A549 (cell line): ENCODE measurements around the gene ARHGAP28. TPM values are rescaled to one million over a fixed set of nuclear protein-coding genes. Genes with fewer than 3 reads are reported as not detected.

Experiments
- ATAC-seq, 2 experiments: fragments of 200-7000 bp in 1 of 2; fragments of >200 bp in 1 of 2; cut with Nextera tagmentation in 1 of 2; cut with Tn5 transposase in 1 of 2; 3 replicates each; pipeline versions ENCODE4 v1.8.0 to v1.9.1; 2018 to 2020; ENCODE audit warnings: mild to moderate bottlenecking in 1 of 2, moderate library complexity in 1 of 2
- CTCF ChIA-PET: fragments of 300-600 bp; sonication (Branson Sonifier 250); formaldehyde crosslinking; extraction: SDS; loops from one replicate; lab custom pipeline; 2021; ENCODE audit warnings: antibody characterized with exemption, inconsistent platforms; lab: Yijun Ruan, JAX
- POLR2A ChIA-PET: fragments of 350-600 bp; formaldehyde crosslinking; extraction: SDS; loops from one replicate; lab custom pipeline; 2021; ENCODE audit warnings: antibody characterized with exemption, inconsistent platforms; lab: Yijun Ruan, JAX
- DNase-seq, 2 experiments: peaks; one replicate each; pipeline versions ENCODE4 v3.0.0 to v3.0.0-alpha.2; 2011 to 2016; ENCODE audit warnings: low read depth in 1 of 2, low spot score in 1 of 2
- FAIRE-seq: peaks from 2 replicates; lab custom pipeline; 2011; peaks lifted over from hg19 to GRCh38; lab: Jason Lieb, UNC
- H3K27ac ChIP-seq, 2 experiments: fragments of >200 bp; sonication (Bioruptor Twin); formaldehyde crosslinking; 3 replicates each; pipeline ENCODE4 v1.5.1; 2016 to 2017
- H3K4me1 ChIP-seq: fragments of >200 bp; sonication (Bioruptor Twin); formaldehyde crosslinking; 3 replicates; pipeline ENCODE4 v1.6.1; 2016
- H3K4me2 ChIP-seq: fragments of >200 bp; sonication (Bioruptor Twin); formaldehyde crosslinking; 3 replicates; pipeline ENCODE4 v1.6.1; 2016
- H3K4me3 ChIP-seq: fragments of >200 bp; sonication (Bioruptor Twin); formaldehyde crosslinking; 3 replicates; pipeline ENCODE4 v1.5.1; 2016
- H3K9me3 ChIP-seq: fragments of >200 bp; sonication (Bioruptor Twin); formaldehyde crosslinking; 3 replicates; pipeline ENCODE4 v1.6.1; 2016
- EHF ChIP-seq: fragments of 250-450 bp; sonication (Bioruptor Pico); IDR thresholded peaks from 2 replicates; pipeline ENCODE4 v1.5.0; 2020; ENCODE audit warnings: mild to moderate bottlenecking
- JUNB ChIP-seq: fragments of >200 bp; sonication (Bioruptor Twin); formaldehyde crosslinking; IDR thresholded peaks from 2 replicates; pipeline ENCODE4 v1.6.1; 2016
- KDM5A ChIP-seq: fragments of 200-600 bp; sonication (generic); IDR thresholded peaks from 2 replicates; pipeline ENCODE4 v1.6.1; 2016; ENCODE audit warnings: antibody characterized with exemption, mild to moderate bottlenecking
- ZSCAN20 ChIP-seq: fragments of 250-450 bp; sonication (Bioruptor Pico); IDR thresholded peaks from 2 replicates; pipeline ENCODE4 v1.8.0; 2022; ENCODE audit warnings: mild to moderate bottlenecking, moderate library complexity
- WGBS: methylation state at CpG from one replicate; pipeline ENCODE4 v1.1.6; 2017; ENCODE audit errors: missing lambda C conversion rate; 5-methylcytosine and 5-hydroxymethylcytosine counted together
- polyA plus RNA-seq, 4 experiments: library from polyadenylated mRNA; depleted of rRNA in 3 of 4; stranded (reverse); fragments of >200 nt; fragmentation: RNase III in 1 of 4; extraction: RNeasy Plus Mini Kit Qiagen cat#74134 plus additional on column Dnase treatment in 1 of 4; gene quantifications; 2 replicates in 3 of 4; 3 replicates in 1 of 4; pipeline ENCODE4 v1.2.3, GENCODE V29; 2011 to 2017
- small RNA-seq, 6 experiments: library from RNA; depleted of rRNA; stranded (forward); fragments of <200 nt; gene quantifications; one replicate each; pipeline ENCODE3, GENCODE V24; 2012
- TF ChIP-seq, protein P1 (sequence below): IDR thresholded peaks from 2 replicates; pipeline ENCODE4 v1.6.1; 2012
- TF ChIP-seq, protein P2 (sequence below): fragments of 250-450 bp; sonication (Bioruptor Pico); IDR thresholded peaks from 2 replicates; pipeline ENCODE4 v1.5.0; 2021; ENCODE audit warnings: mild to moderate bottlenecking, moderate library complexity, borderline replicate concordance

The ARHGAP28 gene
- polyA plus RNA-seq, 2 of the 4 experiments (the other 2 are of a cell fraction): 0.13 to 0.17 TPM

DNA sequence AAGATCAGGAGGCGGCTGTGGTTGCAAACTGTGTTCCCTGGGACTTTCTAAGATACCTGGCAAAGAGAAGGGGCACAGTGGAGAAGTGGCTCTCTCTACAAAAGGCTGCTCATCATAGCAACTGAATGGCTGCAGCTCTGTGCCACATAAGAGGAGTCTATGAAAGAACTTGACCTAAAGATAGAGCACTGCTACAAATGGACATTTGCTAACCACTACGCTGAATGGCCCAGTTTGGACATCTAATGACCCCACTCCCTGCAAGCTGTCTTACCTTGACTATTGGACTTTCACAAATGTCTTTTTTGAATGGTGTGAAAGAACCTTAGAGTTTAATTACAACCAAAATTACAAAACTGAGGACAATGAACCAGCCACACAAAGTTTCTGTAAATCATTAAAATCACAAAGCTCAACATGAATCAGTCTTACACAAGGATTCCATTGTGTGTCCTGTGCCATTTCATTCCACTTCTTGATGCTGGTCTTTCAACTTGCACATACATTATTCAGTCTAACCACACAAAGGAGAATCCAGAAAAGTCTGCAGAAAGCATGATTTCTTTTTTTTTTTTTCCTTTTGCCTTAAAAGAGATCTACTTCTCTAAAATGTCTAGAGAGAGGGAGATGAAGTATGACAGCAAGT, 234.1 kb downstream of the ARHGAP28 start:
- Histone ChIP-seq H3K27ac (no peak overlapping the region), H3K4me2 (no peak overlapping the region), H3K9me3 (no peaks in the 10 kb centered on the region), H3K4me1 (no peaks in the 10 kb centered on the region), H3K4me3 (no peak overlapping the region)
- TF ChIP-seq ZSCAN20 (CRISPR knock-in tag): no peak
- TF ChIP-seq EHF (CRISPR knock-in tag): no peak
- no peak for TF ChIP-seq JUNB
- TF ChIP-seq, protein P1, sequence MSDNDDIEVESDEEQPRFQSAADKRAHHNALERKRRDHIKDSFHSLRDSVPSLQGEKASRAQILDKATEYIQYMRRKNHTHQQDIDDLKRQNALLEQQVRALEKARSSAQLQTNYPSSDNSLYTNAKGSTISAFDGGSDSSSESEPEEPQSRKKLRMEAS: no peak
- TF ChIP-seq, protein P2, sequence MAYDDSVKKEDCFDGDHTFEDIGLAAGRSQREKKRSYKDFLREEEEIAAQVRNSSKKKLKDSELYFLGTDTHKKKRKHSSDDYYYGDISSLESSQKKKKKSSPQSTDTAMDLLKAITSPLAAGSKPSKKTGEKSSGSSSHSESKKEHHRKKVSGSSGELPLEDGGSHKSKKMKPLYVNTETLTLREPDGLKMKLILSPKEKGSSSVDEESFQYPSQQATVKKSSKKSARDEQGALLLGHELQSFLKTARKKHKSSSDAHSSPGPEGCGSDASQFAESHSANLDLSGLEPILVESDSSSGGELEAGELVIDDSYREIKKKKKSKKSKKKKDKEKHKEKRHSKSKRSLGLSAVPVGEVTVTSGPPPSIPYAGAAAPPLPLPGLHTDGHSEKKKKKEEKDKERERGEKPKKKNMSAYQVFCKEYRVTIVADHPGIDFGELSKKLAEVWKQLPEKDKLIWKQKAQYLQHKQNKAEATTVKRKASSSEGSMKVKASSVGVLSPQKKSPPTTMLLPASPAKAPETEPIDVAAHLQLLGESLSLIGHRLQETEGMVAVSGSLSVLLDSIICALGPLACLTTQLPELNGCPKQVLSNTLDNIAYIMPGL (CRISPR knock-in tag): no peak
- TF ChIP-seq KDM5A: no peak
- DNase-seq (no peak), FAIRE-seq (no peak), ATAC-seq (no peak)
- ChIA-PET CTCF (interaction anchor here (0.6 to 0.7 kb wide), 2 partner anchors 44 to 213 kb away, joined by 4 read pairs; no protein-coding TSS in a partner anchor), POLR2A (no interaction called here)
- 13% methylated on average over 1 of the region's 2 CpGs for WGBS

Small RNA genes within 50 kb of the gene (small RNA-seq; reads per million reads assigned to genes)
- 0 reads per million in 6 experiments for gene RNU6-916P
